PC-3 (cell line): Measurements from ENCODE around the gene NDUFA3. TPM values are rescaled to one million over a fixed set of nuclear protein-coding genes. Genes with fewer than 3 reads are reported as not detected.

ENCODE experiments used
- ATAC-seq: fragments of 200-7000 bp; cut with Tn5 transposase; 2 replicates; pipeline ENCODE4 v1.9.1; 2020; ENCODE audit warnings: mild to moderate bottlenecking, moderate library complexity
- BruUV-seq: library from RNA; stranded (reverse); fragments of 400-500 nt; replicated peaks from 2 replicates; lab custom pipeline; 2021; lab: Mats Ljungman, UMichigan
- CTCF ChIA-PET: fragments of 300-600 bp; sonication (Branson Sonifier 250); formaldehyde crosslinking; loops from one replicate; lab custom pipeline; 2022; ENCODE audit warnings: antibody characterized with exemption; lab: Charles Lee
- POLR2A ChIA-PET: fragments of 300-600 bp; sonication (Branson Sonifier 250); formaldehyde crosslinking; loops from one replicate; lab custom pipeline; 2022; ENCODE audit warnings: antibody characterized with exemption; ENCODE audit not compliant: unreplicated experiment; lab: Charles Lee
- DNase-seq: peaks from one replicate; pipeline ENCODE4 v3.0.0-alpha.2; 2015
- H2AFZ ChIP-seq: fragments of 300-600 bp; sonication (generic); 2 replicates; pipeline ENCODE4 v1.6.0; 2016; ENCODE audit warnings: antibody characterized with exemption, low read length
- H3F3A ChIP-seq: fragments of 300-600 bp; sonication (generic); one replicate; pipeline ENCODE4 v1.6.0; 2017; ENCODE audit warnings: antibody characterized with exemption, low read length, control low read depth, mild to moderate bottlenecking; ENCODE audit not compliant: unreplicated experiment
- H3K27ac ChIP-seq: fragments of 300-600 bp; sonication (generic); 2 replicates; pipeline ENCODE4 v1.5.1; 2016; ENCODE audit warnings: mild to moderate bottlenecking, low read length
- H3K27me3 ChIP-seq: fragments of 300-600 bp; sonication (generic); 2 replicates; pipeline ENCODE4 v1.6.1; 2016; ENCODE audit warnings: low read length, mixed read lengths
- H3K36me3 ChIP-seq: fragments of 300-600 bp; sonication (generic); 2 replicates; pipeline ENCODE4 v1.6.1; 2016; ENCODE audit warnings: low read depth, mixed run types, low read length, mixed read lengths
- H3K4me1 ChIP-seq: fragments of 300-600 bp; sonication (generic); 2 replicates; pipeline ENCODE4 v1.5.1; 2016; ENCODE audit warnings: low read length; ENCODE audit not compliant: insufficient read depth
- H3K4me2 ChIP-seq: fragments of 300-600 bp; sonication (generic); 2 replicates; pipeline ENCODE4 v1.6.0; 2016; ENCODE audit warnings: low read length
- H3K4me3 ChIP-seq: fragments of 300-600 bp; sonication (generic); 2 replicates; pipeline ENCODE4 v1.5.1; 2016; ENCODE audit warnings: mild to moderate bottlenecking, low read length, mixed read lengths
- H3K79me2 ChIP-seq: fragments of 300-600 bp; sonication (generic); 2 replicates; pipeline ENCODE4 v1.6.1; 2017; ENCODE audit warnings: low read length, mixed read lengths
- H3K9ac ChIP-seq: fragments of 300-600 bp; sonication (generic); 2 replicates; pipeline ENCODE4 v1.6.0; 2016; ENCODE audit warnings: mild to moderate bottlenecking, low read length
- H3K9me2 ChIP-seq: fragments of 300-600 bp; sonication (generic); replicated peaks from 2 replicates; pipeline ENCODE4 v1.6.1; 2016; ENCODE audit warnings: mixed run types, low read length, mixed read lengths
- H3K9me3 ChIP-seq: fragments of 300-600 bp; sonication (generic); 2 replicates; pipeline ENCODE4 v1.6.1; 2016; ENCODE audit warnings: low read length, mixed read lengths
- H4K20me1 ChIP-seq: fragments of 300-600 bp; sonication (generic); 2 replicates; pipeline ENCODE4 v1.6.1; 2016; ENCODE audit warnings: low read length, mixed read lengths
- CTCF ChIP-seq: fragments of 300-600 bp; sonication (generic); conservative IDR thresholded peaks from 2 replicates; pipeline ENCODE4 v1.5.1; 2017; ENCODE audit warnings: antibody characterized with exemption, low read depth, mild to moderate bottlenecking, low read length
- EZH2 ChIP-seq: fragments of 300-600 bp; sonication (generic); IDR thresholded peaks from one replicate; pipeline ENCODE4 v1.6.1; 2017; ENCODE audit warnings: antibody characterized with exemption, mild to moderate bottlenecking, low read length; ENCODE audit not compliant: unreplicated experiment
- EZH2phosphoT487 ChIP-seq: fragments of 300-600 bp; sonication (generic); IDR thresholded peaks from 2 replicates; pipeline ENCODE4 v1.6.1; 2018; ENCODE audit warnings: mild to moderate bottlenecking, antibody characterized with exemption, low read length, borderline replicate concordance
- intact Hi-C: fragments of 100-400 bp; cut with micrococcal nuclease; formaldehyde crosslinking; loops from 2 replicates; pipeline ENCODE4 v1.9.0; 2023
- total RNA-seq: library from RNA; depleted of rRNA; stranded (reverse); fragments of >200 nt; gene quantifications from 2 replicates; pipeline ENCODE4 v1.2.3, GENCODE V29; 2014

NDUFA3 gene
- total RNA-seq, 1 experiment from 2014 or later, result 138 TPM

- CTCF ChIA-PET, result no interaction called here
- intact Hi-C loops, result no loop called here
- Histone ChIP-seq H3K36me3 (peaks cover 79% of the 10 kb centered on the region), H3K9me2 (no peaks in the 10 kb centered on the region), H3K27ac (no peak overlapping the region), H3K4me1 (no peaks in the 10 kb centered on the region), H3K4me2 (no peak overlapping the region), H3K79me2 (peaks cover 23% of the 10 kb centered on the region), H2AFZ (no peak overlapping the region), H3K4me3 (no peak overlapping the region), H3F3A (no peaks in the 10 kb centered on the region), H4K20me1 (peaks cover 18% of the 10 kb centered on the region), H3K9ac (no peak overlapping the region), H3K9me3 (no peaks in the 10 kb centered on the region), H3K27me3 (no peaks in the 10 kb centered on the region)
- BruUV-seq, result no TSS peak
- DNase-seq (no peak), ATAC-seq (no peak)
- POLR2A ChIA-PET, result no interaction called here
- TF ChIP-seq CTCF (no peak), EZH2 (no peak), EZH2phosphoT487 (no peak)
Observed at GRCh38 chr19:54145541-54146158, 43.0 kb downstream of the NDUFA3 start.

GRCh38 chr19:54147676-54148075, 45.0 kb downstream of the NDUFA3 start:
- Histone ChIP-seq H3K9me2 (no peaks in the 10 kb centered on the region), H3K4me2 (no peak overlapping the region), H3F3A (no peaks in the 10 kb centered on the region), H3K27me3 (no peaks in the 10 kb centered on the region), H4K20me1 (0 out of 2 replicates have a peak, but pooled peaks cover 3% of the 10 kb centered on the region), H2AFZ (no peak overlapping the region), H3K36me3 (peaks cover 75% of the 10 kb centered on the region), H3K4me1 (no peaks in the 10 kb centered on the region), H3K9me3 (no peaks in the 10 kb centered on the region), H3K79me2 (peaks cover 3% of the 10 kb centered on the region; the same call in 1 of the 2 replicates), H3K27ac (no peak overlapping the region), H3K4me3 (no peak overlapping the region), H3K9ac (no peak overlapping the region)
- POLR2A ChIA-PET, result no interaction called here
- no peak for DNase-seq
- CTCF ChIA-PET, result interaction anchor here (0.6 kb wide), 1 partner anchor 12 kb away, joined by 3 read pairs; the partner anchor contains the start of gene LENG1
- ATAC-seq, result no peak
- TF ChIP-seq EZH2, result no peak
- no peak for TF ChIP-seq CTCF
- no peak for TF ChIP-seq EZH2phosphoT487
- intact Hi-C loops, result no loop called here
- no TSS peak for BruUV-seq

GRCh38 chr19:54148158-54148557, 45.5 kb downstream of the NDUFA3 start:
- intact Hi-C loops, result no loop called here
- no peak for ATAC-seq
- BruUV-seq, result no TSS peak
- H3K4me2 ChIP-seq, result no peak overlapping the region
- TF ChIP-seq CTCF, result no peak
- no peak overlapping the region for H3K27ac ChIP-seq
- peaks cover 75% of the 10 kb centered on the region for H3K36me3 ChIP-seq
- DNase-seq, result no peak
- no peaks in the 10 kb centered on the region for H3K79me2 ChIP-seq
- H3K9me3 ChIP-seq, result no peaks in the 10 kb centered on the region
- no peaks in the 10 kb centered on the region for H3K9me2 ChIP-seq
- ChIA-PET CTCF (no interaction called here), POLR2A (no interaction called here)
- no peaks in the 10 kb centered on the region for H4K20me1 ChIP-seq
- no peak overlapping the region for H3K4me3 ChIP-seq
- no peaks in the 10 kb centered on the region for H3K4me1 ChIP-seq
- H2AFZ ChIP-seq, result no peak overlapping the region
- H3F3A ChIP-seq, result no peaks in the 10 kb centered on the region
- H3K9ac ChIP-seq, result no peak overlapping the region
- no peaks in the 10 kb centered on the region for H3K27me3 ChIP-seq
